ENCODE data around the gene TGFBR2. TPM values are rescaled to one million over a fixed set of nuclear protein-coding genes. Genes with fewer than 3 reads are reported as not detected.
A peak's percentile ranks its signal among the peaks of the same experiment; 100 is the strongest.

TGFBR2 gene
- total RNA-seq, 1 donor from 2014 or later, result 25.7 TPM

DNA sequence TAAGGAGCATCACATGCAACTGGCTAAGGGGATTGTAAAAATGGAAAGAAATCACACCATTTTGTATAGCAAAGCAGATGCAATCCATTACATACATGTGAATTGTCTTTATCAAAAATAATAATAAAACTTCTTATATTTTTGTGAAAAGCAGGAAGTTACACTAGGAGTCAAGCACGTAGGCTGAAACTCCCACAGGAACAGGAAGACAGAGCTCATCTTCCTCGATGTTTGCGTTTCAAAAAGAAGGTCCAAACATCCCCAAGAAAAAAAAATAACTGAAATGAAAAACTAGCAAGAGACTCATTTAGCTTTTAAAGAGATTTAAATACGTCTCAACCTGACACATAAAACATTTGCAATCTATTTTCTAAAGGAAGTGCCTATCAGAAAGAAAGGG, 106.6 kb downstream of the TGFBR2 start:
- Mint-ChIP-seq H3K36me3 (ENCODE audit: low read depth) (no peaks in the 10 kb centered on the region), H3K9me3 (ENCODE audit: low read depth) (peaks cover 10% of the 10 kb centered on the region)

DNA sequence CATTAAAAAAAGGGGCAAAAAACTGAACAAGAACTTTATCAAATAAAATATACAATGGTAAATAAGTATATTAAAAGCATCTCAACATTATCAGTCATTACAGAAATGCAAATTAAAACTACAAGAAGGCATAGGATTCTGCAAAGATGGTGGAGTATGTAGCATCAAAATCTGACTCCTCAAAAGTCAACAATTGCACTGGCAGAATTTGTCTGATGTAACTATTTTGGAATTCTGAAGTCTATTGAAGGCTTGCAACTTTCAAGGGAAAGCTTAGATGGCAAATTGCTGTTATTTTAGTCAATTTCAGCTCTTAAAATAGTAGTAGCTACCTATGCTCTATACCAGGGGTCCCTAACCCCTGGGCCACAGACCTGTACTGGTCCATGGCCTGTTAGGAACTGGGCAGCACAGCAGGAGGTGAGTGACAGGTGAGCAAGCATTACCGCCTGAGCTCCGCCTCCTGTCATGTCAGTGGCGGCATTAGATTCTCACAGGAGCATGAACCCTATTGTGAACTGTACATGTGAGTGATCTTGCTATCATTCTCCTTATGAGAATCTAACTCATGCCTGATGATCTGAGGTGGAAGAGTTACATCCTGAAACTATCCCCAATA, 107.6 kb downstream of the TGFBR2 start:
- no peaks in the 10 kb centered on the region for H3K4me1 Mint-ChIP-seq (ENCODE audit: low read depth)
- TF ChIP-seq, protein P1, sequence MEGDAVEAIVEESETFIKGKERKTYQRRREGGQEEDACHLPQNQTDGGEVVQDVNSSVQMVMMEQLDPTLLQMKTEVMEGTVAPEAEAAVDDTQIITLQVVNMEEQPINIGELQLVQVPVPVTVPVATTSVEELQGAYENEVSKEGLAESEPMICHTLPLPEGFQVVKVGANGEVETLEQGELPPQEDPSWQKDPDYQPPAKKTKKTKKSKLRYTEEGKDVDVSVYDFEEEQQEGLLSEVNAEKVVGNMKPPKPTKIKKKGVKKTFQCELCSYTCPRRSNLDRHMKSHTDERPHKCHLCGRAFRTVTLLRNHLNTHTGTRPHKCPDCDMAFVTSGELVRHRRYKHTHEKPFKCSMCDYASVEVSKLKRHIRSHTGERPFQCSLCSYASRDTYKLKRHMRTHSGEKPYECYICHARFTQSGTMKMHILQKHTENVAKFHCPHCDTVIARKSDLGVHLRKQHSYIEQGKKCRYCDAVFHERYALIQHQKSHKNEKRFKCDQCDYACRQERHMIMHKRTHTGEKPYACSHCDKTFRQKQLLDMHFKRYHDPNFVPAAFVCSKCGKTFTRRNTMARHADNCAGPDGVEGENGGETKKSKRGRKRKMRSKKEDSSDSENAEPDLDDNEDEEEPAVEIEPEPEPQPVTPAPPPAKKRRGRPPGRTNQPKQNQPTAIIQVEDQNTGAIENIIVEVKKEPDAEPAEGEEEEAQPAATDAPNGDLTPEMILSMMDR (IDR thresholded peaks at IDR 0.05), result no peak
- H3K27ac Mint-ChIP-seq (ENCODE audit: unreplicated experiment), result peak overlapping the region; percentile 27
- H3K36me3 Mint-ChIP-seq (ENCODE audit: low read depth), result no peaks in the 10 kb centered on the region
- H3K9me3 Mint-ChIP-seq (ENCODE audit: low read depth), result peaks cover 10% of the 10 kb centered on the region
- H3K27me3 Mint-ChIP-seq (ENCODE audit: low read depth), result no peaks in the 10 kb centered on the region
- no peak for DNase-seq (ENCODE audit: low spot score)
- H3K4me3 Mint-ChIP-seq (ENCODE audit: unreplicated experiment), result no peak overlapping the region

More for the DNA sequence above, 106.6 kb downstream of the TGFBR2 start:
- no peak overlapping the region for H3K4me3 Mint-ChIP-seq (ENCODE audit: unreplicated experiment)
- DNase-seq (ENCODE audit: low spot score), result no peak
- no peaks in the 10 kb centered on the region for H3K27me3 Mint-ChIP-seq (ENCODE audit: low read depth)
- H3K27ac Mint-ChIP-seq (ENCODE audit: unreplicated experiment), result no peak overlapping the region
- H3K4me1 Mint-ChIP-seq (ENCODE audit: low read depth), result no peaks in the 10 kb centered on the region
- TF ChIP-seq, protein P1 (IDR thresholded peaks at IDR 0.05), result no peak

DNA sequence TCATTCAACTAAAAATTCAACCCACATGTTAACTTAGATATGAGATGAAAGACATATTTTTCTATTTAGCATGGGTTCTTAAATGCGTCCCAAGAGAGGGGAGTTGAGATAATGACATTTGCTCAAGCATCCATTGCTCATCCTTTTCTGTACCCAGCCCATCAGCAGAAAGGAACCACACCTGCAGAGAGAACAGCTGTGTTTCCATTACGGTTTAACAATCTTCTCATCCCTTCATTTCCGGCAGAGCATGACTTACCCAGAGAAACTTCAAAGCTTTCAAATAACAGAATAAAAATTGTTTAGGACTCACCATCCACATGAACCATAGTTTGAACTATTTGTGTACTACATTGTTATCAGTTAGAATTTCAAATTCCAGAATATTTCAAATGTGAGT, 113.1 kb downstream of the TGFBR2 start:
- Mint-ChIP-seq H3K4me3 (ENCODE audit: unreplicated experiment) (no peak overlapping the region), H3K9me3 (ENCODE audit: low read depth) (peaks cover 12% of the 10 kb centered on the region), H3K4me1 (ENCODE audit: low read depth) (peaks cover 14% of the 10 kb centered on the region), H3K36me3 (ENCODE audit: low read depth) (no peaks in the 10 kb centered on the region), H3K27ac (ENCODE audit: unreplicated experiment) (no peak overlapping the region), H3K27me3 (ENCODE audit: low read depth) (no peaks in the 10 kb centered on the region)
- no peak for DNase-seq (ENCODE audit: low spot score)
- TF ChIP-seq, protein P1 (IDR thresholded peaks at IDR 0.05), result no peak

DNA sequence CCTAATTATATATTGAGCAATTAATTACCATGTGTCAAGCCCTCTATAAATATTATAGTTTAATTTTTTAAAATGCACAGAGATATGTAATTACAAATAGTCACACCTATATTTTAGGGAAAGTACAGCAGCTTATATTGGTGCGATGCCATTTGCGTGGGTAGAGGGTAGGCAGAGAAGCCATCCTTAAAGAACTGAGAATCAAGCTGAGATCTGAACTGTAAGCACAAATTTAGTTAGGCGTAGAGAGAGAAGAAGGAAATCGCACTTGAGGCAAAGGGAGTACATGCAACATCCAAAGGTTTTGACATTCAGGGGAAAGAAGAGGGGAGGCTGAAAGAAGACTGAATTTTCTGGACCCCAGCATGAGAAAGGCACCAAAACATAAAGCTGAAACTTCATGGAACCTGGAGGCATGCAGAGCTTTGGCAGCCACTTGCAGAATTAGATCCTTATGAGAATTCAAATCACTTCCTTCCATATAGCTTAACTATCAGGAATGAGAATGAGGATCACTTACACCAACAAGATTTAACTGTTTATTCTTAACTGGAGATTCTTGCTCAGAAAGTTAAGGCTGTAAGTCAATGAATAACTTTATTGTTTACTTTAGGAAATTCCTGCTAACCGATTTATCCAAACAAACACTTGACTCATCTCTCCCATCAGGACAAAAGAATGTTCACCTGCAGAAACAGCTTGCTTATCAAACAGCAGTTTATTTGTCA, 114.3 kb downstream of the TGFBR2 start:
- TF ChIP-seq, protein P1 (IDR thresholded peaks at IDR 0.05), result no peak
- Mint-ChIP-seq H3K9me3 (ENCODE audit: low read depth) (peaks cover 3% of the 10 kb centered on the region), H3K4me3 (ENCODE audit: unreplicated experiment) (no peak overlapping the region), H3K36me3 (ENCODE audit: low read depth) (no peaks in the 10 kb centered on the region), H3K27ac (ENCODE audit: unreplicated experiment) (no peak overlapping the region), H3K4me1 (ENCODE audit: low read depth) (peaks cover 14% of the 10 kb centered on the region), H3K27me3 (ENCODE audit: low read depth) (no peaks in the 10 kb centered on the region)
- DNase-seq (ENCODE audit: low spot score), result no peak

DNA sequence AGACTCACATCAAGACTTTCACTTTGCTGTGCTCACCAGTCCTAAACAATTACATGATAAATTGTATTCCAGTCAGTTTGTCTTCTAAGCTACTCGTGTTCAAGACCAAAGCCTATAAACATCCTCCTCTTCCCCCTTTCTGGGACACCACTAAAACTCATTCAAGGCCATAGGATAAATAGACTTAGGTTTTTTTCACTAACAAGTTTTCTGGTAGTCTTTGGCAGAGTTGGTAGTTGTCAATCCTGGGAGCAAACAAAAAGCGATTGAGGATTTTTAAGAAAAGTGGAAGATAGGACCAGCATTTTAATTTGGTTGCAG, 114.9 kb downstream of the TGFBR2 start:
- Mint-ChIP-seq H3K4me3 (ENCODE audit: unreplicated experiment) (no peak overlapping the region), H3K27me3 (ENCODE audit: low read depth) (no peaks in the 10 kb centered on the region), H3K9me3 (ENCODE audit: low read depth) (peaks cover 3% of the 10 kb centered on the region), H3K4me1 (ENCODE audit: low read depth) (peaks cover 14% of the 10 kb centered on the region), H3K36me3 (ENCODE audit: low read depth) (no peaks in the 10 kb centered on the region), H3K27ac (ENCODE audit: unreplicated experiment) (no peak overlapping the region)
- DNase-seq (ENCODE audit: low spot score), result no peak
- TF ChIP-seq, protein P1 (IDR thresholded peaks at IDR 0.05), result no peak

All from chondrocyte (in vitro differentiated cells).